HCT116 (cell line): ENCODE data around the gene ZNF568. TPM values are rescaled to one million over a fixed set of nuclear protein-coding genes. Genes with fewer than 3 reads are reported as not detected.

ENCODE experiments used
- total RNA-seq: library from RNA; stranded (reverse); gene quantifications from one replicate; pipeline ENCODE4 v1.2.1, GENCODE V29; 2021; ENCODE audit not compliant: unreplicated experiment

Gene ZNF568
- total RNA-seq, 1 experiment from 2014 or later, result not detected

Other genes with a start within 250 kb of the ZNF568 start
- 0.34 TPM for gene ZNF461, start 249.5 kb upstream of the ZNF568 start, total RNA-seq
- 5.6 TPM for gene ZNF567, start 228.7 kb upstream of the ZNF568 start, total RNA-seq
- gene ZNF850, start 143.5 kb upstream of the ZNF568 start, total RNA-seq, result 1.4 TPM
- gene ZNF790, start 77.9 kb upstream of the ZNF568 start, total RNA-seq, result 0.32 TPM
- gene ZNF345, start 65.5 kb upstream of the ZNF568 start, total RNA-seq, result not detected
- gene ZNF829, start within 50 bp of the ZNF568 start, total RNA-seq, result not detected
- gene ZNF420, start 162.1 kb downstream of the ZNF568 start, total RNA-seq, result not detected